HG02610 (cell line): ENCODE measurements around the gene B3GALT4.

Experiments used
- ATAC-seq: cut with Tn5 transposase; IDR thresholded peaks from one replicate; pipeline ENCODE4 v1.9.1; 2021; ENCODE audit warnings: mild to moderate bottlenecking, moderate library complexity; ENCODE audit not compliant: unreplicated experiment

The B3GALT4 gene

GRCh38 chr6:33288921-33289783 is 12.2 kb downstream of the B3GALT4 start, which contains the start of the genes PFDN6 and WDR46:
PFDN6 (plus strand) TSS chr6:33289601; CDS start chr6:33289857, 256 bp downstream.
WDR46 (minus strand) TSS chr6:33289239; CDS start chr6:33289170, 69 bp downstream.
- ATAC-seq = peak; percentile 83

- no peak for ATAC-seq
Observed at GRCh38 chr6:33289784-33290315, 12.9 kb downstream of the B3GALT4 start.

- no peak for ATAC-seq
Observed at GRCh38 chr6:33290459-33290858, 13.5 kb downstream of the B3GALT4 start.

GRCh38 chr6:33292996-33293682 is 16.2 kb downstream of the B3GALT4 start:
- ATAC-seq = no peak

- no peak for ATAC-seq
Observed at GRCh38 chr6:33294086-33294823, 17.3 kb downstream of the B3GALT4 start.

- no peak for ATAC-seq
Observed at GRCh38 chr6:33295621-33296369, 18.9 kb downstream of the B3GALT4 start.

GRCh38 chr6:33296797-33297405 is 20.0 kb downstream of the B3GALT4 start:
- ATAC-seq = no peak

- ATAC-seq = no peak
Observed at GRCh38 chr6:33297406-33297955, 20.6 kb downstream of the B3GALT4 start.

- no peak for ATAC-seq
Observed at GRCh38 chr6:33297956-33298772, 21.2 kb downstream of the B3GALT4 start.

- ATAC-seq = peak; percentile 14
Observed at GRCh38 chr6:33298773-33299236, 21.9 kb downstream of the B3GALT4 start, which contains the start of gene RGL2. RGL2 (minus strand) TSS chr6:33298942; CDS start chr6:33298610, 332 bp downstream.

- peak; percentile 78 for ATAC-seq
Observed at GRCh38 chr6:33299237-33299944, 22.5 kb downstream of the B3GALT4 start.

GRCh38 chr6:33301877-33302276 is 25.0 kb downstream of the B3GALT4 start:
- ATAC-seq = no peak

GRCh38 chr6:33304216-33304615 is 27.3 kb downstream of the B3GALT4 start:
- no peak for ATAC-seq

- ATAC-seq = no peak
Observed at GRCh38 chr6:33305052-33305451, 28.1 kb downstream of the B3GALT4 start.

- ATAC-seq = no peak
Observed at GRCh38 chr6:33306356-33306755, 29.4 kb downstream of the B3GALT4 start.

- no peak for ATAC-seq
Observed at GRCh38 chr6:33312361-33313104, 35.6 kb downstream of the B3GALT4 start.

- ATAC-seq = peak; percentile 9
Observed at GRCh38 chr6:33313105-33313708, 36.3 kb downstream of the B3GALT4 start.
